GDM1 (cell line): ENCODE data around the gene LAMB3.

Source experiments
- DNase-seq: peaks from one replicate; lab custom pipeline; 2025; lab: John Stamatoyannopoulos, UW

LAMB3 gene

GRCh38 chr1:209633335-209633997, 18.8 kb downstream of the LAMB3 start:
- no peak for DNase-seq

DNA sequence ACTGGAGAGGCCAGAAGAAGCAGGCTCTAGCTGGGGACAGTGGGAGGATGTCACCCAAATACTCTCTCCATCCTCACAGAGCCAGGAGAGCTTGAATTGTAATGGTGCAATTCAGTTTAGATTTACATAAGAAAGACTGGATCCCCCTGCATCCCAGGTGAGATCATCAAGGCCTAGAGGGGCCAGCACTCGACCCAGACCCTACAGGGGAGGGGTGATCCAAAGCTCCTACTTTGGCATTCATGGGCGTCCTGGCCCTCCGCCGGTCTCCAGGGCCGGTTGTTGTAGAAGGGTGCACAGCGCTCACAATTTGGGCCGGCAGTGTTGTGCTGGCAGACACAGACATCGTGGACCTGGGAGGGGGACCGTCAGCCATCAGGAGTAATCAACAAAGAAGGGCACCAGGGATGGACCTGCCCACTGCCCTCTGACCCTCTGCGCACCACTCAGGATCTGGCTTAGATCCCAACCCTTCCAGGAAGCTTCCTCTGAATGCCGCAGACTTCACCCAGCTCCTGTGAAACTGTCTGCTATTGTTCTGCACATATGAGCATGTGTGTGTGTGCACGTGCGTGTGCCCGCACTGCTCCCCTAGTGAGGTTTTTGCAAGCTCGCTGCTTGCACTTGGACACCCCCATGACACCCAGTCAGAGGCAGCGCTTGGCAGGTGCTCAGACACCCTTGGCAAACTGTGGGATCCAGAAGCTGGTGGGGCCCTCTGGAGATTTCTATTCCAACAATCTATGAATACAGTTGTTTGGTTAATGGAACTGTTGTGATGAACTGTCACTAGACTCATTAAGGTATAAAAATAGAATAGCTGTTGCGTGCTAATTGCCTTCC, 21.6 kb downstream of the LAMB3 start:
- no peak for DNase-seq

GRCh38 chr1:209629621-209630382, 22.4 kb downstream of the LAMB3 start:
- no peak for DNase-seq

- DNase-seq = no peak
Observed at GRCh38 chr1:209628618-209629299, 23.5 kb downstream of the LAMB3 start.

GRCh38 chr1:209627732-209628196, 24.5 kb downstream of the LAMB3 start:
- DNase-seq = peak; percentile 35

DNA sequence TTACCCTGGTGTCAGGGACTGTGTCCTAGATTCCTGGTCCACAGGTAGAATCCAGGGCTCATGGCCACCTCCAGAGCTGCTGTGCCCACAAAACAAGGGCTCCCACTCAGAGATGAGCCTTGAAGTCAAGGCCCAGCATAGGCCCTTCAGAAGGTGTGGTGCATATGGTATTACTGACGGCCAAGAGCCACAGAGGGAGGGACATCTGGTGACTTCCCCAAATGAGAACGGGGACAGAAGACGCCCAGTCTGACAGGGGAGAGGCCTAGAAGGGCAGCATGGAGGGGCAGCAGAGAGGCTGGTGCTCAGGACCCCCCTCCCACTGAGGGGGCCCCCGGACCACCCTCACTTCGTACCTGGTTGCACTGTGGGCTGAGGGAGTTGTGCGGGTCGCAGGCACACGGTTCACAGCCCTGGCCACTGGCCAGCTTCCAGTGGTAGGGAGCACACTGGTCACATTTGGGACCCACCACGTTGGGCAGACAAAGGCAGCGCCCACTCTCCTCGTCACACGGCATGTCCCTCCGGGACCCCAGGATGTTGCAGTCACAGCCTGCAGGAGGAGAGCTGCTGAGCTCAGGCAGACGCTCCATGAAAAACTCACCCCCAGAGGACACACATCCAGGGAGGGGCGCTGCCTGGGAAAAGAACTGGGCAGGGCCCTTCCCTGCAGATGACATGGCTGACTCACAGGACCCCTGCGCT, 25.0 kb downstream of the LAMB3 start:
- no peak for DNase-seq

DNA sequence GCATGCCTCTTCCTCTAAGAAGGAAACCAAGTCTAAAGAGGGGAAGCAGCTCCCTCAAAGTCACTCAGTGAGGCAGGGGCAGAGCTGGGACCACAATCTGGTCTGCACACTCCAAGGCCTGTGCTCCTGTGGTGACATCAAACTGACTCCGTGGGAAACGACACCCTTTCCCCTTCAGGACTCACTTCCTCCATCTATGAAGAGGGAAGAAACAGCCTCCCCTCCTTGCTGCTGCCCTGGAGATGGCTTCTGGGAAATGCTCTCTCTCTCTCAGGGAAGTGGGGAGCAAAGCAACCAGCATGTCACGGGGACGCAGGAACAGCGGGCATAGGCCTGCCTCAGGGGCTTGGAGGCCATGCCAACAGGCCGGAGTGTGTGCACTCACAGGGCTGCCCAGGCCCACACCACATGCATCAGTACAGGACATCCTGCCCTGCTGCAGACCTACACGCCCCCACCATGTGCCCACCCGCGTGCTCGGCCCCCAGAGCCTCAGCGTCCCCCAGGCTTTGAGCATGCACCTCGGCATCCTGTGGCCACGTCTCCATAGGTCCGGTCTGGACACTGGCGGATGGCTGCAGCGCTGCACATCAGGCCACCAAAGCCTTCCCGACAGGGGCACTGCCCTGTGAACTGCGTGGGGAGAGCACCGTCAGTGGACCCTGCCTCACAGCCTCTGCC, 25.7 kb downstream of the LAMB3 start:
- DNase-seq = no peak

GRCh38 chr1:209625791-209626285, 26.4 kb downstream of the LAMB3 start:
- DNase-seq = no peak

- DNase-seq = no peak
Observed at GRCh38 chr1:209624558-209625549, 27.4 kb downstream of the LAMB3 start.

DNA sequence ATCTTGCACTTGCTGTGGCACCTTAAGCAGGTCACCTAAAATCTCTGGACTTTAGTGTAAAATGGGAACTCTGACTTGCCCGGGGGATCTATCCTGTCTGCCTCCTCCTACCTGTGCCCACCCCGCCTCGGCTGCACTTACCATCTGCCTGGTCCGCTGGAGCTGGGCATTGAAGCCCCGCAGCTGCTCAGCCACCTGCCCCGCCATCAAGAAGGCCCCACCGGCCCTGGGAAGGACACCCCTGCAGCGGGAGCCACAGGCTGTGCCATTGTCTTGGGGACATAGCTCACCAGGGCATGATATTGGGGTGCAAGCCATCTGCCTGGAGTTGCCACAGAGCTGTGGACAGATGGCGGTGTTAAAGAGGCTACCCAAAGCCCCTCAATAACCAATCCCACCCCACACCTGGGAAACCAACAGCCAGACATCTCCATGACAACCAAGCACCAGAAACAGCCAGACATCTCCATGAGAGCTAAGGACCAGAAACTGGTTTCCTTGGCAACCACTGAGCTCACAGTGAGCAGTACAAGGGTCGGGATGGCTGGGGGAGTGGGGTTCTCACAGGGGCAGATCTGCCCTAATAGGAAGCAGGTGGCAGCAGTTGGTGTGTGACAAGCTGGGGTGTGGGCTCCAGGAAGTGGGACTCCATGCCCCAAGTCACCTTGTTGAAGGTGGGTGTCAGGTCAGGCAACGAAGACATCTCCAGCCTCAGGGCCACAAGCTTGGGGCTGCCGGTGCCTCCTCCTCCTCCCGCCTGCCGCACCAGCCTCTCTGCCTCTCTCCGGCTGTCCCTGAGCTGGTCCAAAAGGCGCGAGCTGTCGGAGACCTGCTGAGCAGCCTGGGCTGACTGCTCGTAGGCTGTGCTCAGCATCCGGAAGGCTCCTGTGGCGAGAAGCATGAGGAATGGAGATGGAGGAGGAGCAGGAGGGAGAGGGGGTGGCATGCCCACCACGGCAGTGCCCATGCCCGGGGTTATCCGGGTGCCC, 29.1 kb downstream of the LAMB3 start:
- no peak for DNase-seq

- no peak for DNase-seq
Observed at GRCh38 chr1:209621741-209622655, 30.2 kb downstream of the LAMB3 start.

DNA sequence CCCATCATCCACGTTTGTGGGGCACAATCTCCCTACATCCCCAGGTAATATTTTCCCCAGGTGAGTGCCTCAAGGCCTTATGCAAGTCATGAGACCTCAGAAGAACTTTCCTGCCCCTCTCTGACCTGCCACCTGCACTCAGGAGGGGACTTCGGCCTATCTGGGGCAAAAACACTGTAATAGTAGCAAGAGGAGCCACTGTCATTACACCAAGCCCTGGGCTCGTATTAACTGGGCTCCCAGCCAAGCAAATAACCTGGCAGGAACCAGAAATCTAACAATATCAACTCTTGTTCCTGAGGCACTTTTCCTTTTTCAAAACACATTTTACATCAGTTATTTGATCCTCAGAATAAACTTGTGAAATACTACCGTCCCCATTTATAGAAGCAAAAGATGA, 30.9 kb downstream of the LAMB3 start:
- DNase-seq = no peak

DNA sequence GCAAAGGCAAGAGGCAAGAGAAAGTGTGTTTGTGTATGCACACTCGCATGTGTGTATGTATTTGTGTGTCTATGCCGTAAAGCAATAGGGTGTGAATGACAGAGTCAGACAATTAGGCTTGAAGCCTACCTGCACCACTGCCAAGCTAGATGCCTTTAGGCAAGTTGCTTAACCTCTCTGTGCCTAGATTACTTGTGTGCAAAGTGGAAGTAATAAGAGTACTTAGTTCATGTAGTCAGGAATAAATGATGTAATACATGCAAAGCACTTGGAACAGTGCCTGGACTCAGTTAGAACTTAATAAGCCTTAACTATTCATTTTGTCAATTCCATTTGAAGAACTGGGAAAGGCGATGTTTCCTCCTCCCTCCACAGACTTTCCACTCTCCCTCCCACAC, 31.7 kb downstream of the LAMB3 start:
- no peak for DNase-seq

GRCh38 chr1:209619696-209620486, 32.3 kb downstream of the LAMB3 start:
- no peak for DNase-seq

DNA sequence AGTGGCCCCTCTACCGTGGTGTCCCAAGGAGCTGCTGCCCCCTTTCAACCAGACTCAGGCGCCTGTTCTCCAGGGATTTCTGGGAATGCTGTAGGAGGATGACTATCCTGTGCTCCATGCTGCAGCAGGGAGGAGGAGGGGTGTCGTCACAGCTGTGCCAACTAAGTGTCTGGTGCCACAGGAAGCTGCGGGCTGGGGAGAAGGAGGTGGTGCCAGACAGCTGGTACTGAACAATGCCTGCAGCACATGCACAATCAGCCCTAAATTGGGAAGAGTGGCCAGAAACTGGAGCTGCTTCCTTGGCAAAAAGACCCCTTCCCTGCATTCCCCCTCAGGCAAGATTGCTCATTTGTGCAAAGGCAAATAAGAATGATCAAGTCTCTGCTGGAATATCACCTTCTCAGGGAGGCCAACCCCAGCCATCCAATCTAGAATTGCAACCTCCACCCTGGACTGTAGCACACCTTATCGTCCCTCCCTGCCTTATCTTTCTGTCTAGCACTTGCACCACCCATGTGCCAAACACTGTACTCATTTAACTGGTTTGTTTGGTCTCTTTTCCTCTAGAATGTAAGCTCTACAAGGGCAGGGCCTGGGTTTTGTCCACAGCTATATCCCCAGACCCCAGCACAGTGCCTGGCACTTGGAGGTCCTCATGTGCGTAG, 33.3 kb downstream of the LAMB3 start:
- no peak for DNase-seq

DNA sequence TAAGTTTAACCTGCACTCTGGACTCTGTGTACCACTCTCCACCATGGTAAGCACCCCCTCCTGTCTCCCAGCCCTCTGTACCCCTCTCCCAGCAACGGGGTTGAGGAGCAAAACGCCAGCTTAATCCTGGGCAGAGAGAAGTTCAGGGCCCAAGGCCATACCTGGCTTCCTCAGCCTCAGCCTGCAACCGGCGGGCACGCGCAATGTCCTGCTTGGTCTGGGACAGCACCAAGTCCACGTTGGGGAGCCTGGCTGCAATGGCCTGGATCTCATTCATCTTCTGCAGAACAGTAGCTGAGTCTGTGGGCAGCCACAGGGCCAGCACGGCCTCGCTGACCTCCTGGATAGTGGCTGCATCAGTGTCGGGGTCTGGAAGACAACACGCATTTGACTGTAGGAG, 33.9 kb downstream of the LAMB3 start:
- DNase-seq = no peak
